Measurements from ENCODE around the gene ANKRD11. TPM values are rescaled to one million over a fixed set of nuclear protein-coding genes. Genes with fewer than 3 reads are reported as not detected.
"Not testable (repeated sequence)": the region's sequence is repeated elsewhere in the genome, so short reads cannot be mapped to it uniquely, and the experiment has no call there.

Gene ANKRD11
- total RNA-seq, 1 donor from 2014 or later: 63.8 TPM

DNA sequence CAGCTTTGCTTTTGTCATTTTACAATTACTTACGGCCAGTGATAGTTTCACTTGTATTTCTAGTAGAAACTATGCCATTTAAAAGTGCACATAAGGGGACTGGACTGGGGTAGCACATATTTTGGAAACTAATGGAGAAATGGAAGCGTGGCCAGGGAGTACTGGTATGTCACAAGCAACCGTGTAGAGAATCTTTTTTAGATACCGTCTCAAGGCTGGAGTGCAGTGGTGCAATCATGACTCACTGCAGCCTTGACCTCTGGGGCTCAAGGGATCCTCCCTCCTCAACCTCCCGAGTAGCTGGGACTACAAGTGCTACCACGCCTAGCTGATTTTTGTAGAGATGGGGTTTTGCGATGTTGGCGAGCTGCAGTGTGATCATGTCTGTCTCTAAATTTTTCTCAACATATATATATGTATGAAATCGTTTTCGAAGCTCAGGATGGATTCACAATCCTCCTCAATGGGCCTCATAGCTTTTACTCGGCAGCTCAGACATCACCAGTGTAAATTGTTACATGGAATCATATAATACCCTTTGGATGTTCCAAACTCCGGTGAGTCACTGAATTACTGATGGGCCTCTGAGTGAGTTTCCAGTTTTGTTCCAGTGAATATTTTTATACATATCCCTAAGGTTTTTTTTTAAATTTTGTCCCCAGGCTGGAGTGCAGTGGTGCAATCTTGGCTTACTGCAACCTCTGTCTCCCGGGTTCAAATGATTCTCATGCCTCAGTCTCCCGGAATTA is 221.2 kb downstream of the ANKRD11 start:
- intact Hi-C loops (cut with micrococcal nuclease): no loop called here
- H3K9me3 ChIP-seq (replicated peaks): no peaks in the 10 kb centered on the region
- H3K27me3 ChIP-seq (ENCODE audit: low read depth): no peaks in the 10 kb centered on the region
- no peak overlapping the region for H3K4me3 ChIP-seq
- no peak for DNase-seq
- TF ChIP-seq, protein P1, sequence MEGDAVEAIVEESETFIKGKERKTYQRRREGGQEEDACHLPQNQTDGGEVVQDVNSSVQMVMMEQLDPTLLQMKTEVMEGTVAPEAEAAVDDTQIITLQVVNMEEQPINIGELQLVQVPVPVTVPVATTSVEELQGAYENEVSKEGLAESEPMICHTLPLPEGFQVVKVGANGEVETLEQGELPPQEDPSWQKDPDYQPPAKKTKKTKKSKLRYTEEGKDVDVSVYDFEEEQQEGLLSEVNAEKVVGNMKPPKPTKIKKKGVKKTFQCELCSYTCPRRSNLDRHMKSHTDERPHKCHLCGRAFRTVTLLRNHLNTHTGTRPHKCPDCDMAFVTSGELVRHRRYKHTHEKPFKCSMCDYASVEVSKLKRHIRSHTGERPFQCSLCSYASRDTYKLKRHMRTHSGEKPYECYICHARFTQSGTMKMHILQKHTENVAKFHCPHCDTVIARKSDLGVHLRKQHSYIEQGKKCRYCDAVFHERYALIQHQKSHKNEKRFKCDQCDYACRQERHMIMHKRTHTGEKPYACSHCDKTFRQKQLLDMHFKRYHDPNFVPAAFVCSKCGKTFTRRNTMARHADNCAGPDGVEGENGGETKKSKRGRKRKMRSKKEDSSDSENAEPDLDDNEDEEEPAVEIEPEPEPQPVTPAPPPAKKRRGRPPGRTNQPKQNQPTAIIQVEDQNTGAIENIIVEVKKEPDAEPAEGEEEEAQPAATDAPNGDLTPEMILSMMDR (IDR thresholded peaks at IDR 0.05; ENCODE audit: borderline replicate concordance): no peak
- H3K36me3 ChIP-seq: peaks cover 75% of the 10 kb centered on the region
- no peaks in the 10 kb centered on the region for H3K4me1 ChIP-seq
- no peak overlapping the region for H3K27ac ChIP-seq (replicated peaks)

DNA sequence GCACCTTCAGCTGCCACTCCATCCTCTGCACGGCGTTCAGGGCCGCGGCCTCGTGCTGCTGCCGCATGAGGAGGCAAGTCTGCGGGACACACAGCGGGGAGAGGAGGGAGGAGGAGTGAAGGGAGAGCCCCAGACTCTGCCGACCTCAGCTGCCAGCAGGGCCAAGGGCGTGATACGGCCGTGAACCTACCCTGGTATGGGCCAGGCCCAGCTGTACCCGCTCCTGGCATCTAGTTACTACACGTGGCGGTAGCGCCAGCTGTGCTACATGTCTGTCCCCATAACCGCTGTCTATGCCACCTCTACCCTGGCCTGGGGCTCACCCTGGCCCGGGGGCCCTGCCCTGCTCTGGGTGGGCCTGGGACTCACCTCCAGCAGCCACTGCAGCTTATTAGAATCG is 221.8 kb downstream of the ANKRD11 start:
- Histone ChIP-seq H3K36me3 (peaks cover 69% of the 10 kb centered on the region), H3K9me3 (replicated peaks) (no peaks in the 10 kb centered on the region), H3K4me1 (no peaks in the 10 kb centered on the region), H3K27ac (replicated peaks) (no peak overlapping the region), H3K27me3 (ENCODE audit: low read depth) (no peaks in the 10 kb centered on the region), H3K4me3 (no peak overlapping the region)
- TF ChIP-seq, protein P1 (IDR thresholded peaks at IDR 0.05; ENCODE audit: borderline replicate concordance): no peak
- DNase-seq: no peak
- intact Hi-C loops (cut with micrococcal nuclease): no loop called here

DNA sequence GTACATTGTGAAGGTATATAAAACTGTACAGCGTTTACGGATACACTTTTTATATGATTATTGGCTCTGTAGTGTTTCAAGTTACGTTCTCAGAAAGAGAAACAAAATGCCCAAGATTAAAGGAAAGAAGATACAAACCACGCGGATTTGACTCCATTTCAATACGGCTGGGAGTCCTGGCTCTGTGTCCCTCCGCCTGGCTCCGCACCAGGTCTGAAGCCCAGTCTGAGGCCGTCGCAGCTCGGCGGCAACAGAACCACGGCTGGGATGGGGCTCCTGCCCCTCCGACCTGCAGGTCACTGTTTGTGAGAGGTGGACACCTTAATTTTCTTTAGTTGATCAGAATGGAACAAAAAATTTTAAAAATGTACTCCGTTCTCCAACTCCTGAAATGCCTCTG is 222.6 kb downstream of the ANKRD11 start:
- peaks cover 61% of the 10 kb centered on the region for H3K36me3 ChIP-seq
- intact Hi-C loops (cut with micrococcal nuclease); H3K4me1 ChIP-seq; H3K9me3 ChIP-seq (replicated peaks); H3K27me3 ChIP-seq (ENCODE audit: low read depth); DNase-seq; H3K4me3 ChIP-seq; H3K27ac ChIP-seq (replicated peaks): not testable (repeated sequence)

DNA sequence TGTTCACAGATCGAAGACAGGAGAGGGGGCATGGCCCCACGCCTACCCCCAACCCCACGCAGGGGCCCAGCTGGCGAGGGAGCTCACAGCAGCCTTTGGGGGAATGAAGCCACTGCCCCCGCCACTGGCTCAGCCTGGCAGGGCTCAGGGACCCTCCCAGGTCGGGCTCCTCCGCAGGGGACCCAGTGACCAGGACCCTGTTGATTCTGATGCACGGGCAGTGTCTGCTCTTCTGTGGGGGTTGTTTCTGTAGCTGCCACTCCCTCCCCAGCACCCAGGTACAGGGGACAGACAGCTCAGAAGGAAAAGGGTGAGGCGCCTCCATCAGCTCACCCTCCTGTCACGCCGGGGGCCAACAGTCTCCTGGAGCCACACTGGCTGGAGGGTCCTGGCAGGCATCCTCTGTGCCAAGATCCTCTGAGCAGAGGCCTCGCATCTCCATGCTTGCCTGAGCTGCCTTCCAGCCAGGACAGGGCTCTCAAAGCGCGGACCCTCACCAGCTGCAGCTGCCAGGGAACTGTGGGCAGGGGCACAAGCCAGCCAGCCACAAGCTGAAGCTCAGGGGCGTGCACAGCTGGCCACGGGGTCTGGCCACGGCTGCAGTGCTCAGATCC is 223.7 kb downstream of the ANKRD11 start:
- H3K36me3 ChIP-seq: peaks cover 54% of the 10 kb centered on the region
- H3K27ac ChIP-seq (replicated peaks): no peak overlapping the region
- intact Hi-C loops (cut with micrococcal nuclease): no loop called here

DNA sequence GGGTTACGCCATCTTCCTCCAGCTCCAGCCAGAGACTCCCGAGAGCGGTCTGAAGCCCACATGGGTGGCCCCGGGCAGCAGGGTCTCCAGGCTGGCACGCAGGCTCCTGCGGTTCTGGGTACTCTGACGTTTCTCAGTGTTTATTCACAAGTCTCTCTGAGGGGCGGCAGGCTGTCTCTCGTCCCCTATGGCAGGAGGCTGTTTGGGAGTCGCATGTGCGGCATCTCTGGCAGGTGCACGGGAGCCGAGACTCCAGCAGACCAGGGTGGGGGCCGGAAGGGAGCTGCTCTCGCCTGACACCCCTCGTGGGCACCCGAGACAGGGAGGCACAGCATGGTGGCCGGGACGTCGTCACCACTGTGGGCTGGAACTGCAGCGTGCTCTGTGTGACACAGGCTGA is 224.7 kb downstream of the ANKRD11 start:
- H3K4me1 ChIP-seq: no peaks in the 10 kb centered on the region
- no peak overlapping the region for H3K27ac ChIP-seq (replicated peaks)
- H3K4me3 ChIP-seq: no peak overlapping the region
- H3K27me3 ChIP-seq (ENCODE audit: low read depth): no peaks in the 10 kb centered on the region
- H3K9me3 ChIP-seq (replicated peaks): peaks cover 6% of the 10 kb centered on the region
- no peak for DNase-seq
- TF ChIP-seq, protein P1 (IDR thresholded peaks at IDR 0.05; ENCODE audit: borderline replicate concordance): no peak
- intact Hi-C loops (cut with micrococcal nuclease): no loop called here
- peaks cover 44% of the 10 kb centered on the region for H3K36me3 ChIP-seq

More for the DNA sequence above, 223.7 kb downstream of the ANKRD11 start:
- TF ChIP-seq, protein P1 (IDR thresholded peaks at IDR 0.05; ENCODE audit: borderline replicate concordance): no peak
- Histone ChIP-seq H3K9me3 (replicated peaks) (peaks cover 6% of the 10 kb centered on the region), H3K4me1 (no peaks in the 10 kb centered on the region), H3K4me3 (no peak overlapping the region), H3K27me3 (ENCODE audit: low read depth) (no peaks in the 10 kb centered on the region)
- DNase-seq: no peak
